GM13977 (cell line): Measurements from ENCODE around the gene PEX19.

Experiments used
- DNase-seq: peaks from one replicate; pipeline ENCODE4 v3.0.0; 2012; ENCODE audit warnings: low spot score
- CTCF ChIP-seq: IDR thresholded peaks from 2 replicates; pipeline ENCODE4 v1.5.1; 2012; ENCODE audit warnings: mild to moderate bottlenecking, control low read depth; ENCODE audit not compliant: insufficient read depth; ENCODE audit errors: extremely low read depth, missing control alignments
- in situ Hi-C: fragments of 300-500 bp; cut with MboI; formaldehyde crosslinking; loops from one replicate; pipeline ENCODE4 v1.12.0; 2022; ENCODE audit warnings: low sequenced_read_pairs, low pct_unique_long_range_greater_than_20kb, mixed read lengths, inconsistent platforms; ENCODE audit not compliant: unreplicated experiment

Gene PEX19

DNA sequence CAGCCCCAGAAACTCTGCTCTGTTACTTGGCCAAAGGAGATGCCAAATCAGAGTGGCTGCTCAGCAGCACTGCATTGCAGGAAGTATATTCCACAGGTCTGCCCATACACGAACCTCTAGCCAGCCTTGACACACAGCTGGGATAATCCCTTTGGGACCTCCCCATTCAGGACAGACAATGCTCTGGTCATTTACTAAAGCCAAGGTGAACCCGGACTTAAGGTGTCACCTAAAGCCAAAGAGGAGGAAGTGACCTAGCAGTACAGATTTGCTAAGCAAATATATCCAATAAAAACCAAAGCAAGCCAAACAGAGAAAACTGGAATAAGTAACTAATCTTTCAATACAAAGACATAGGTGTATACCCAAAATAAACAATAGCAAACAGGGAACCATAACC, 30.4 kb upstream of the PEX19 start:
- DNase-seq: no peak

DNA sequence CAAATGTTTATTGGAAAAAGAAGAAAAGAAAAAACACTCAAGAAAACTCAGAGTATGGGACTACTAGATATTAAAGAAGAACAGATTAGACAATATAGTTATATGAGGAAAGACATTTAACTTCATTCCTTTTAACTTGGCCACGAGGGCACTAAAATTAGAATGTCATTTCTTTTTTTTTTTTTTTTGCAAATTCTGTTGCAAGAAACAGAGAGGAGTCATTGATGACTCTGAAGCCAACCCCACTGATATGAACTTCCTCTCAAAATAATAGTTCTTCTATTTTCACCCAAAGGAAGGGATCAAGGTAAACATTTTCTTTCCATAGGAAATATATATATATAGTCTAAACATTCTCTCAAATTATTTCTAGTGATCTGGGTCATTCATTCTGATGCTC, 24.6 kb upstream of the PEX19 start:
- in situ Hi-C loops: no loop called here
- no peak for TF ChIP-seq CTCF
- DNase-seq: no peak

More for the DNA sequence above, 30.4 kb upstream of the PEX19 start:
- no peak for TF ChIP-seq CTCF
- in situ Hi-C loops: no loop called here

- DNase-seq: no peak
- in situ Hi-C loops: no loop called here
- no peak for TF ChIP-seq CTCF
Measured at GRCh38 chr1:160309185-160309557, 24.2 kb upstream of the PEX19 start.

DNA sequence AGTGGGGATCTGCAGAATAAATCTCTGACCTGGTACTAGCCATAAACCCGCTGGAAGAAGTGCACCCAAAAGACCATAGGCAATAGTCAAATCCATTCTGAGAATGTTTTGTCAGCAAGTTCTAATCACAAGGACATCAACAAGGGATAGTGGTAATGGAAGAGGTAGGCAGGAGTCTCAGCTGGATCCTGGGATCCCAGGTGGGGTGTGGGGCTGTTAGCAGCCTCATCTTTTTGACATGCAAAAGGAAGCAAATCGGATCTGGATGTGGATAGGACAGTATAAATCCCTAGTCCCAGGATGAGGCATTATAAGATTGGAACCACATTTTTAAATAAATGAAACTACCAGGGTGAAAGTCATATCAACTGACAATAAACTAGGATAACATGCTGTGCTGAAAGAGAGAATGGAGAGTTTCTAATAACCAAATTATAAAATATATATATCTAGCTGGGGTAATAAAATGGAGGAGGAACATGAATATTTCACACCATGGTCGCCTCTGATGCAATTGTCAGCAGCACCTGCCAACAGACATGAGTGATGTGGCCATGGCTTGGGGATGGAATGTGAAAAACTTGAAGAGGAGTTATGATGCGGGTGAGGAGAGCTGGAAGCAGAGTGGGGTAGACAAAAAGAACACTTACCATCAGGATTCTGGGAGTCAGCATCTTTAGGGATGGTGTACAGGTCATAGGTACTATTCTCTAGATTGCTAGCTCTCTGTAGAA, 23.7 kb upstream of the PEX19 start:
- no peak for TF ChIP-seq CTCF
- DNase-seq: no peak
- in situ Hi-C loops: no loop called here

DNA sequence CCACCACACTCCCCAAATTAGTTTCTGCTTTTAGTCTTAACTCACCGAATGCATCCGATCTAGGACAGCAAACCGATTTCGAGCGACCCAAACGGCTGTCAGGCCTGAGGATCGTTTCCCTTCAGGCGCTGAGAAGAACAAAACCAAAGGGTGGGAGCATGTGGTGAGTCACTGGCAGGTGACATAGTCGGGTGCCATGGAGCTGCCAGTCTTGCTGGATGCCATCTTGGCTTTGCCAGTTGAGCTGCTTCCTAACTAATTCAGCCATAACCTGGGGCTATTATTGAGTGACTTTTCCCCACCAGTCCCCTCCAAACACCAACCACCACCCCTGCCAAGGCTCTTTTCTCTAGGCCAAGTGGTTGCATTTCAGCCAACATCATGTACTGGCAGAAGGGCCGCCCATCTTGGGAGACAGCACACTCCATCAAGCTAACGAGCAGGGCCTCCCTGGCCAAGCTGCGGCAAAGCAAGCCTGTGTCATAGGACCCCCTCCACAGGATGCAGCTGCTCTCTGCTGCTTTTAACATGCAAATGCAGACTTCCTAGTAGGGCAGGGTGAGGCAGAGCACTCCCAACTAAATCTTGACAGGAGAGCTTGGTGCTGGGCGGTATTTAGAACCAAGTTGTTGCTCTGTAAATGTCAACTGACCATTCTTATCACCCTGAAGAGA, 22.3 kb upstream of the PEX19 start:
- in situ Hi-C loops: no loop called here
- no peak for TF ChIP-seq CTCF
- no peak for DNase-seq

DNA sequence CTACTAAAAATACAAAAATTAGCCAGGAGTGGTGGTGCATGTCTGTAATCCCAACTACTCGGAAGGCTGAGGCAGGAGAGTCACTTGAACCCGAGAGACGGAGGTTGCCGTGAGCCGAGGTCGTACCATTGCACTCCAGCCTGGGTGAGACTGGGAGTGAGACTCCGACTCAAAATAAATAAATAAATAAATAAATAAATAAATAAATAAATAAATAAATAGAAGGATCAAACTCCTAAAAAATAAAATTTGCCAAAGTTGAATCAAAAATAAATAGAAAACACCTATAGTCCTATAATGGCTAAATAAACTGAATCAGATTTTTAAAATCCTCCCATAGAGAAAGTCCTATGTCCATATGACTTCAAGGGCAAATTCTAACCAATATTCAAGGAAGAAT, 15.2 kb upstream of the PEX19 start:
- in situ Hi-C loops: no loop called here
- no peak for TF ChIP-seq CTCF
- DNase-seq: no peak
